ENCODE data around the gene IFNL3.
"Not testable (repeated sequence)": the region's sequence is repeated elsewhere in the genome, so short reads cannot be mapped to it uniquely, and the experiment has no call there.

IFNL3 gene

GRCh38 chr19:39253374-39254149 lies 8.8 kb upstream of the IFNL3 start:
- no peak for DNase-seq (ENCODE audit: low read depth)

GRCh38 chr19:39252458-39252857 lies 7.7 kb upstream of the IFNL3 start:
- no peak for DNase-seq (ENCODE audit: low read depth)

- DNase-seq (ENCODE audit: low read depth) = no peak
Observed at GRCh38 chr19:39251846-39252245, 7.0 kb upstream of the IFNL3 start.

GRCh38 chr19:39251081-39251480 lies 6.3 kb upstream of the IFNL3 start:
- no peak for DNase-seq (ENCODE audit: low read depth)

- no peak for DNase-seq (ENCODE audit: low read depth)
Observed at GRCh38 chr19:39248806-39249205, 4.0 kb upstream of the IFNL3 start, which contains the start of gene IFNL4. Gene IFNL4, minus strand, starts transcription at chr19:39248856.

- DNase-seq (ENCODE audit: low read depth) = no peak
Observed at GRCh38 chr19:39247701-39248664, 3.2 kb upstream of the IFNL3 start.

GRCh38 chr19:39246951-39247669 lies 2.3 kb upstream of the IFNL3 start:
- no peak for DNase-seq (ENCODE audit: low read depth)

GRCh38 chr19:39245166-39245565 lies 360 bp upstream of the IFNL3 start:
- not testable (repeated sequence) for DNase-seq (ENCODE audit: low read depth)

- DNase-seq (ENCODE audit: low read depth) = not testable (repeated sequence)
Observed at GRCh38 chr19:39243741-39244140, 1.1 kb downstream of the IFNL3 start.

GRCh38 chr19:39240421-39240820 lies 4.4 kb downstream of the IFNL3 start:
- DNase-seq (ENCODE audit: low read depth) = no peak

GRCh38 chr19:39238944-39239343 lies 5.9 kb downstream of the IFNL3 start:
- no peak for DNase-seq (ENCODE audit: low read depth)

GRCh38 chr19:39238209-39238608 lies 6.6 kb downstream of the IFNL3 start:
- no peak for DNase-seq (ENCODE audit: low read depth)

- no peak for DNase-seq (ENCODE audit: low read depth)
Observed at GRCh38 chr19:39237200-39238184, 7.3 kb downstream of the IFNL3 start.

- DNase-seq (ENCODE audit: low read depth) = no peak
Observed at GRCh38 chr19:39236527-39236926, 8.3 kb downstream of the IFNL3 start.

GRCh38 chr19:39232708-39233107 lies 12.1 kb downstream of the IFNL3 start:
- DNase-seq (ENCODE audit: low read depth) = no peak

GRCh38 chr19:39230096-39230764 lies 14.6 kb downstream of the IFNL3 start:
- DNase-seq (ENCODE audit: low read depth) = no peak

- no peak for DNase-seq (ENCODE audit: low read depth)
Observed at GRCh38 chr19:39224910-39225309, 19.9 kb downstream of the IFNL3 start.

- no peak for DNase-seq (ENCODE audit: low read depth)
Observed at GRCh38 chr19:39223703-39224279, 21.0 kb downstream of the IFNL3 start.

GRCh38 chr19:39219108-39219507 lies 25.7 kb downstream of the IFNL3 start:
- not testable (repeated sequence) for DNase-seq (ENCODE audit: low read depth)
